Effector memory CD4-positive, alpha-beta T cell (primary cell): ENCODE measurements around the gene KLHL8.

Experiments used
- DNase-seq, 3 donors: peaks; one replicate each; pipeline ENCODE4 v3.0.0-alpha.2; 2020
- H3K27ac ChIP-seq: 2 replicates; pipeline ENCODE4 v1.7.0; 2013; ENCODE audit warnings: mild to moderate bottlenecking, low read length, moderate library complexity; ENCODE audit not compliant: insufficient read depth, poor library complexity, severe bottlenecking
- H3K27me3 ChIP-seq: replicated peaks from 2 replicates; pipeline ENCODE4 v1.7.0; 2013; ENCODE audit warnings: mild to moderate bottlenecking, low read length; ENCODE audit not compliant: insufficient read depth, control insufficient read depth, poor library complexity, severe bottlenecking
- H3K36me3 ChIP-seq: 2 replicates; pipeline ENCODE4 v1.7.0; 2013; ENCODE audit warnings: mild to moderate bottlenecking, low read length, moderate library complexity; ENCODE audit not compliant: control insufficient read depth, insufficient read depth
- H3K4me1 ChIP-seq: 2 replicates; pipeline ENCODE4 v1.7.0; 2013; ENCODE audit warnings: low read length, mild to moderate bottlenecking; ENCODE audit not compliant: control insufficient read depth, insufficient read depth, poor library complexity, severe bottlenecking
- H3K4me3 ChIP-seq: 2 replicates; pipeline ENCODE4 v1.7.0; 2013; ENCODE audit warnings: low read length, low read depth, mild to moderate bottlenecking; ENCODE audit not compliant: insufficient read depth, poor library complexity, severe bottlenecking
- H3K9me3 ChIP-seq: 2 replicates; pipeline ENCODE4 v1.7.0; 2013; ENCODE audit warnings: mild to moderate bottlenecking, low read length, moderate library complexity; ENCODE audit not compliant: control insufficient read depth

KLHL8 gene

DNA sequence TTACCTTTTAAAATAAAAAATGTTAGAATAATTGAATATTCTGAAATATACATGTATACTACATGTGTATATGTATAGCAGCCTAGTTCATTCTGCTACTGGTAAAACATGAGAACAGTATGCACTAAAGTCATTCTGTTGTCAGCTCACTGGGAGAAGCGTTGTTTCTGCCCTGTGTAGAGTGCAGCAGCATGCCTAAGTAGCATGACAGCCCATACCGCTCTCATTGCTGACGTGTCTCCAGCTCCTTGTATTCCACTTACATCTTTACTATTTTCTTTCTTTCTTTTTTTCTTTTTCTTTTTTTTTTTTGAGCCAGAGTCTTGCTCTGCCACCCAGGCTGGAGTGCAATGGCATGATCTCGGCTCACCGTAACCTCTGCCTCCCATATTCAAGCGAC, 90.7 kb downstream of the KLHL8 start:
- DNase-seq, result no peak
- peaks cover 79% of the 10 kb centered on the region for H3K36me3 ChIP-seq
- H3K27me3 ChIP-seq, result no peaks in the 10 kb centered on the region
- H3K4me3 ChIP-seq, result no peak overlapping the region
- no peaks in the 10 kb centered on the region for H3K9me3 ChIP-seq
- no peaks in the 10 kb centered on the region for H3K4me1 ChIP-seq
- H3K27ac ChIP-seq, result no peak overlapping the region

DNA sequence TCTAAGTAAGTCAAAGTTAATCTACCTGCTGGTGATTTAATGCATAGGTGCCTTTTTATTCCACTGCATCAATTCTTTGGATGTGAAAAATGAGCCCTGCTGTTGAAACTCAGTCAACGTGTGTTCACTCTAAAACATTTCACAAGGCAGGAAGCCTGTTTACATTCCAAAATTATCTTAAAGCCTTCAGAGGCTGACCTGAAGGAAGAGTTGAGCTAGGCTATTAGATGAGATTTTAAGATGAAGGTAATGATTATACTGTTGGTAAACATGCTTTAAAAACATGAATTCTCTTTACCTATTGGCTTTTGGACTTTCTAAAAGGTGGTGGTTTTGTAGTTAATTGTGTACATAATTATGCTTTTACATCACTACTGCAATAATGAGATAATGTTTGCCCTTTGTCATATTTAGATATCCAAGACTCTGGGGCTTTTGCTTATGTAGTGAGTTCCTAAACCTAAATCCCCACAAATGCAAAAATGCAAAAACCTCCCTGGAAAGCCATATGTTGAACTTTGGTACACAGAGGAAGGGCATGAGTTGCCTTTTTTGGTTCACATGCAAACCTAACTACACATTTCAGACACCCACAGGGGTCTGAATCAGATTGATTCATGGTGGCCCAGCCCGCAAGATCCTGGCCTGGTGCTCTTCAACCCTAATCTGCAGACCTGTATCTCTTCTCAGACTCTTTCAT, 92.3 kb downstream of the KLHL8 start:
- Histone ChIP-seq H3K9me3 (no peaks in the 10 kb centered on the region), H3K4me3 (no peak overlapping the region), H3K36me3 (peaks cover 65% of the 10 kb centered on the region), H3K27ac (no peak overlapping the region), H3K27me3 (no peaks in the 10 kb centered on the region), H3K4me1 (no peaks in the 10 kb centered on the region)
- no peak for DNase-seq

GRCh38 chr4:87126056-87126455, 94.4 kb downstream of the KLHL8 start:
- no peaks in the 10 kb centered on the region for H3K27me3 ChIP-seq
- no peak overlapping the region for H3K4me3 ChIP-seq
- no peaks in the 10 kb centered on the region for H3K4me1 ChIP-seq
- H3K27ac ChIP-seq, result no peak overlapping the region
- H3K9me3 ChIP-seq, result no peaks in the 10 kb centered on the region
- DNase-seq, result no peak
- peaks cover 49% of the 10 kb centered on the region for H3K36me3 ChIP-seq

DNA sequence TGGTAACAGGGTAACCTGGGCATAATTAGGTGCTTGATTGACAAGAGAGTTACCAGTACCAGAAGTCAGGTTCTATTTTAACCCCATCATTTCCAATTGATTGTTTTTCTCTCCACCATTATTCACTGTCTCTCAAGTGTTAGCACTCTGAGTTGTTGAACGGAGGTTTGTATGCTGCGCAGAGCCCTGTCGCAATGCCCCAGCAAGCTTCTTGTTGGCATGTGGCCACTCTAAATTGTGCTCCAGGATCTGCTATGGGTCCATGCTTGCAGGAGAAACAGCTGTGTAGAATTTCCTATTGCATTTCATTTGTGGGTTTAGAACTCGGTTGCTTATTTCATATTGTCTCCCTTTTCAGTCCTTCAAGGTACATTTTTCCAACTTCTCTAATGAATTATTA, 98.2 kb downstream of the KLHL8 start:
- Histone ChIP-seq H3K27me3 (no peaks in the 10 kb centered on the region), H3K9me3 (no peaks in the 10 kb centered on the region), H3K4me3 (no peak overlapping the region), H3K27ac (no peak overlapping the region), H3K36me3 (peaks cover 33% of the 10 kb centered on the region), H3K4me1 (no peaks in the 10 kb centered on the region)
- DNase-seq, result no peak

- Histone ChIP-seq H3K9me3 (no peaks in the 10 kb centered on the region), H3K27ac (no peak overlapping the region), H3K4me3 (no peak overlapping the region), H3K27me3 (no peaks in the 10 kb centered on the region), H3K4me1 (no peaks in the 10 kb centered on the region), H3K36me3 (peaks cover 35% of the 10 kb centered on the region)
- no peak for DNase-seq
These were observed 98.9 kb downstream of the KLHL8 start for GRCh38 chr4:87121341-87122065.

GRCh38 chr4:87120411-87121162, 99.8 kb downstream of the KLHL8 start:
- peaks cover 34% of the 10 kb centered on the region for H3K36me3 ChIP-seq
- no peaks in the 10 kb centered on the region for H3K9me3 ChIP-seq
- H3K27me3 ChIP-seq, result no peaks in the 10 kb centered on the region
- no peak overlapping the region for H3K4me3 ChIP-seq
- DNase-seq, result no peak
- H3K4me1 ChIP-seq, result no peaks in the 10 kb centered on the region
- no peak overlapping the region for H3K27ac ChIP-seq

DNA sequence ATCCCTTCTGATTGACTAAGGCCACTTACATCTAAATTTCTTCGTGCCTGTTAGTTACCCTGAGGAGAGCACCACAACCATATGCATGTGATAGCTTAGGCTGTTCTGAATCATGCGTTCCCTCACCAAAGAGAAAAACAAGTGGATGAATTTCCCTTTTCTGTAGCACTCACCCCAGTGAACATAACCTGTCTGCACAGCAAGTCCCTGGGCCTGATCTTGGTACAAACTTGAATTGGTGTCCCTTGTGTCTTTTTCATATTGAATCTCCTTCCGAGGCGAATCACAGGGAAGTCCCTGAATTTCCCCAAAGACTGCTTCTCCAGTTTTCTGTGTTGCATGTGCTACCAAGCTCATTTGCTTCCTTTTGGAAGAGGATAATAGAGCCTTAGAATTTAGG, 100.4 kb downstream of the KLHL8 start:
- no peaks in the 10 kb centered on the region for H3K27me3 ChIP-seq
- H3K9me3 ChIP-seq, result no peaks in the 10 kb centered on the region
- H3K36me3 ChIP-seq, result peaks cover 34% of the 10 kb centered on the region
- no peaks in the 10 kb centered on the region for H3K4me1 ChIP-seq
- no peak for DNase-seq
- H3K27ac ChIP-seq, result no peak overlapping the region
- H3K4me3 ChIP-seq, result no peak overlapping the region

DNA sequence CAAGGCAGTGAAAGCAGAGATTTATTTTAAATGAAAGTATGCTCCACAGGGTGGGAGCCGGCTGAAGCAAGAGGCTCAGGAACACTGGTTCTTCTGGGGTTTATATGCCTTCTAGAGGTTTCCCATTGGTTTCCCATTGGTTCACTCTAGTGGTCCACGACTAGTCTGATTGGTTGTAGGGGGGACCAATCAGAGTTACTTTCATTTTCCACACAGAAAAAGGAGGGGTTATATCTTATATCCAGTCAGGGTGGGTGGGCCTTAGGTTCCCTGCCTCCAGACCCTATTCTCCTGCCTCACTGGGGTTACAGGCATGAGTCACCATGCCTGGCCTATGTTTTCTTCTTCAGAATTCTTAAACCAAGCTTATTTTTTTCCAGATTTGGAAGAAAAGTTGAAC, 101.6 kb downstream of the KLHL8 start:
- no peaks in the 10 kb centered on the region for H3K4me1 ChIP-seq
- H3K36me3 ChIP-seq, result peaks cover 40% of the 10 kb centered on the region
- H3K27ac ChIP-seq, result no peak overlapping the region
- no peaks in the 10 kb centered on the region for H3K27me3 ChIP-seq
- DNase-seq, result no peak
- H3K4me3 ChIP-seq, result no peak overlapping the region
- no peaks in the 10 kb centered on the region for H3K9me3 ChIP-seq

- H3K36me3 ChIP-seq, result peaks cover 40% of the 10 kb centered on the region
- no peaks in the 10 kb centered on the region for H3K27me3 ChIP-seq
- no peak overlapping the region for H3K27ac ChIP-seq
These were observed 102.0 kb downstream of the KLHL8 start for GRCh38 chr4:87118421-87118820.

GRCh38 chr4:87117732-87118075, 102.7 kb downstream of the KLHL8 start:
- H3K4me1 ChIP-seq, result no peaks in the 10 kb centered on the region
- H3K4me3 ChIP-seq, result no peak overlapping the region
- H3K27ac ChIP-seq, result no peak overlapping the region
- H3K27me3 ChIP-seq, result no peaks in the 10 kb centered on the region
- no peaks in the 10 kb centered on the region for H3K9me3 ChIP-seq
- H3K36me3 ChIP-seq, result peaks cover 40% of the 10 kb centered on the region
- no peak for DNase-seq

More at GRCh38 chr4:87118421-87118820, 102.0 kb downstream of the KLHL8 start:
- no peak overlapping the region for H3K4me3 ChIP-seq
- no peaks in the 10 kb centered on the region for H3K4me1 ChIP-seq
- no peak for DNase-seq
- H3K9me3 ChIP-seq, result no peaks in the 10 kb centered on the region
